Prostate gland (tissue), 2 donors: ENCODE measurements around the gene HLA-DQA1. TPM values are rescaled to one million over a fixed set of nuclear protein-coding genes. Genes with fewer than 3 reads are reported as not detected.

Experiments used
- DNase-seq: peaks from one replicate; pipeline ENCODE4 v3.0.0-alpha.2; 2019; ENCODE audit warnings: low spot score
- H3K27ac ChIP-seq, 2 donors: fragments of 200-600 bp; sonication (generic); 2 replicates each; pipeline ENCODE4 v1.5.1; 2017 to 2019
- H3K27me3 ChIP-seq: fragments of 200-600 bp; sonication (generic); replicated peaks from 2 replicates; pipeline ENCODE4 v1.5.1; 2019; ENCODE audit not compliant: insufficient read depth
- H3K36me3 ChIP-seq, 2 donors: fragments of 200-600 bp; sonication (generic); 1 replicate in 1 of 2; 2 replicates in 1 of 2; pipeline versions ENCODE4 v1.5.1 to v1.8.1; 2017 to 2019
- H3K4me1 ChIP-seq: fragments of 200-600 bp; sonication (generic); replicated peaks from 2 replicates; pipeline ENCODE4 v1.5.1; 2019
- H3K4me3 ChIP-seq, 2 donors: fragments of 200-600 bp; sonication (generic); 2 replicates each; pipeline ENCODE4 v1.5.1; 2017 to 2019
- H3K9me3 ChIP-seq: fragments of 200-600 bp; sonication (generic); 2 replicates; pipeline ENCODE4 v1.5.1; 2017
- CTCF ChIP-seq, 4 experiments: fragments of 200-600 bp in 2 of 4; fragments of 450-650 bp in 2 of 4; sonication (generic) in 2 of 4; IDR thresholded peaks; 1 replicate in 3 of 4; 2 replicates in 1 of 4; pipeline ENCODE4 v1.5.1; 2016 to 2019; ENCODE audit warnings: antibody characterized with exemption in 4 of 4, mild to moderate bottlenecking in 2 of 4, moderate library complexity in 2 of 4
- POLR2A ChIP-seq: fragments of 450-650 bp; IDR thresholded peaks from one replicate; pipeline ENCODE4 v1.6.1; 2016; ENCODE audit warnings: antibody characterized with exemption, mild to moderate bottlenecking
- POLR2AphosphoS5 ChIP-seq: sonication (generic); formaldehyde crosslinking; IDR thresholded peaks from one replicate; pipeline ENCODE4 v1.6.1; 2017; ENCODE audit warnings: antibody characterized with exemption
- WGBS: methylation state at CpG from one replicate; pipeline ENCODE4 v1.1.5; 2018; 5-methylcytosine and 5-hydroxymethylcytosine counted together
- intact Hi-C: fragments of 100-400 bp; cut with DNase I; formaldehyde crosslinking; loops from one replicate; pipeline ENCODE4 v1.14.2; 2022
- total RNA-seq, 2 donors: library from RNA; depleted of rRNA; stranded (reverse); fragments of >200 nt; gene quantifications; one replicate each; pipeline ENCODE4 v1.1.0, GENCODE V29; 2016

HLA-DQA1 gene
- total RNA-seq, 2 donors from 2014 or later: 2.4 to 3.7 TPM

DNA sequence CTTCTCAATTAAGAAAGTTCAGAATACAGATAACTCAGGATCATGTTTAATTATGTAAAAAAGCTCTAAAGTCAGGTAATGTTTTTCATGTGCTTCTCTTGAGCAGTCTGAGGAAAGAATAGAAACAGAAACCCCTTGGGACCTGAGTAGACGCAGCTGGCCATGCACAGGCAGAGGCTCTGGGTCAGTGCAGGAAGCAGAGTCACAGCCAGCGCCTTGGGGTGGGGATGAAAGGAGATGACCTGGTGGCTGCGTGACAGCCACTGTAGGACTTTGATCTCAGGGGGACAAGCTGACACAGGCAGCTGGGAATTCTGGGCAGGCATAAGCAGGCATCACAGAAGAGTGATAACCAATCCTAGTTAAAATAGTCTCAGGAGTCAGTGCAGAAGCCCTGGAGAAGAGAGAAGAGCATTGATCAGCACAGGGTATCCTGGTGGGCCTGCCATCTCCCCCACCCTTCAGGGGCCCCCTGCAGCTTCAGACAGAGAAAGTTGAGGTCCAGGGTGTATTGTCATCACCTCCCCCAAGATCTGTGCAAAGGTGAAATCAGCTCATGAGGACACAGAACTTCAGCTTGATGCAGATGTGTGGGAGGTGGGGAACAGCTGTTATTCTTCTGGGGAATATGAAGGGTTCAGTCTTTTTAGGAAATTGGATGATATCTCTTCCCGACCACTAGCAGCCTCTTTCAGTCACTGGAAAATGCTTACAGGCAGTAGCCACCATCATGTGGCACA lies 22.8 kb downstream of the HLA-DQA1 start:
- no peak overlapping the region for H3K4me3 ChIP-seq
- DNase-seq: no peak
- H3K36me3 ChIP-seq: no peaks in the 10 kb centered on the region
- no peak for TF ChIP-seq POLR2AphosphoS5
- TF ChIP-seq CTCF (IDR thresholded peaks at IDR 0.05): no peak
- TF ChIP-seq POLR2A: no peak
- H3K4me1 ChIP-seq: no peaks in the 10 kb centered on the region
- H3K27me3 ChIP-seq: no peaks in the 10 kb centered on the region
- WGBS: 47% methylated on average over 4 of the region's 4 CpGs
- no peaks in the 10 kb centered on the region for H3K9me3 ChIP-seq
- no peak overlapping the region for H3K27ac ChIP-seq
- intact Hi-C loops: no loop called here

DNA sequence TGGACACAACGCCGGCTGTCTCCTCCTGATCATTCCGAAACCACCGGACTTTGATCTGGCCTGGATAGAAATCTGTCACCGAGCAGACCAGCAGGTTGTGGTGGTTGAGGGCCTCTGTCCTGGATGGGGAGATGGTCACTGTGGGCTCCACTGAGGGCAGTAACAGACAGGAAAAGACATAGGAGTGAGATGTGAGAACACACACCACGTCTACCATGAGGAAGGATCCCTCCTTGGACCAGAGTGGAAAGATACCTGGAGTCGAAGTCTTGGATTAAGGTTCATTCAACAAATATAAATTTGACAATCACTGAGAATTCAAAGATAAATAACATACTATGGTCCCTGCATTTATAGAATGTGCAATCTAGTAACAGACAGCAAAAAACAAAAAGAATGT lies 24.9 kb downstream of the HLA-DQA1 start:
- no peak overlapping the region for H3K27ac ChIP-seq
- no peak for DNase-seq
- H3K9me3 ChIP-seq: no peaks in the 10 kb centered on the region
- intact Hi-C loops: no loop called here
- 53% methylated on average over 5 of the region's 7 CpGs for WGBS
- TF ChIP-seq CTCF (IDR thresholded peaks at IDR 0.05) (no peak), POLR2AphosphoS5 (no peak)
- no peaks in the 10 kb centered on the region for H3K36me3 ChIP-seq
- H3K27me3 ChIP-seq: no peaks in the 10 kb centered on the region
- no peaks in the 10 kb centered on the region for H3K4me1 ChIP-seq
- no peak overlapping the region for H3K4me3 ChIP-seq

DNA sequence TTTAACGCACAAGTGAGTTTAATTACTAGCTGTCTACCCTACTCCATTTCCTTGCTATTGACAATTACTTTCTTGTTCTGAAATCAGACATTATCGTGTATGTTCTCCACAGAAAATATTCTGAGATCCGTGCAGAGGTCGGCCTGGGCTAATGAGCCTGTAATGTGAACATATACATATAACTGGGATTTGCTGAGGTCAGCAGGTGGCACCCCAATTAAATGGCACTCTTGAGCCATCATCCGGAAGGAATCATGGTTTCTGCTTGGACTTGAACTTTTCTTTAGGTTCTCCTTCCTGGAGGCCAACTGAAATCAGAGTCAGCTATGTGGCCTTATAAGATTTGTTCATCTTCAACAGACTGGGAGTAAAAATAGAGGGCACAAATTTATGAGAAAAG lies 25.6 kb downstream of the HLA-DQA1 start:
- Histone ChIP-seq H3K27ac (no peak overlapping the region), H3K4me1 (no peaks in the 10 kb centered on the region), H3K36me3 (no peaks in the 10 kb centered on the region), H3K27me3 (no peaks in the 10 kb centered on the region), H3K9me3 (no peaks in the 10 kb centered on the region), H3K4me3 (no peak overlapping the region)
- TF ChIP-seq CTCF (IDR thresholded peaks at IDR 0.05): no peak
- TF ChIP-seq POLR2A: no peak
- TF ChIP-seq POLR2AphosphoS5: no peak
- DNase-seq: no peak
- intact Hi-C loops: no loop called here
- WGBS: 39% methylated on average over 5 of the region's 5 CpGs

DNA sequence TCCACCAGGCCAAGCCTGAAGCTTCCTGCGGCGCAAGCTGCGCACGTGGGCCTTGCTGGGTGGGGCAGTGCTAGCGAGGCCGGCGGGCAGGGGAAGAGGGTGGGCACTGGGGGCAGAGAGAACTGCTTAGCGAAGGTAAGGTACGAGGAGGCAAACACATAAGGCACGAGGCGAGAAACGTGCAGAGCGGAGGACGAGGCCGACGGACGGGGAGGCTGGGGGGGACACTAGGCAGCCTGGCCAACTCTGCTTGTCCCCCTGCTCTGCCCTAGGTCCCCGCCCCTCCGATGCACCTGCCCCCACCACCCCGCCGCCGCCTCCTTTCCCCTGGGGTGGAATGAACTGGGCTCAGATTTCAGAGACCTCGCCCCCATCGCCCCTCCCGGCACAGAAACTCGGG lies 27.1 kb downstream of the HLA-DQA1 start:
- intact Hi-C loops: no loop called here
- TF ChIP-seq POLR2A: no peak
- TF ChIP-seq POLR2AphosphoS5: no peak
- no peak for TF ChIP-seq CTCF (IDR thresholded peaks at IDR 0.05)
- H3K27ac ChIP-seq: no peak overlapping the region
- WGBS: 11% methylated on average over 23 of the region's 26 CpGs
- no peaks in the 10 kb centered on the region for H3K27me3 ChIP-seq
- H3K4me3 ChIP-seq: no peak overlapping the region
- H3K9me3 ChIP-seq: no peaks in the 10 kb centered on the region
- DNase-seq: no peak
- no peaks in the 10 kb centered on the region for H3K4me1 ChIP-seq
- H3K36me3 ChIP-seq: no peaks in the 10 kb centered on the region

GRCh38 chr6:32664827-32665362 lies 27.7 kb downstream of the HLA-DQA1 start:
- H3K36me3 ChIP-seq: no peaks in the 10 kb centered on the region
- 2% methylated on average over 35 of the region's 47 CpGs for WGBS
- H3K4me3 ChIP-seq: no peak overlapping the region
- intact Hi-C loops: no loop called here
- TF ChIP-seq CTCF (IDR thresholded peaks at IDR 0.05) (no peak), POLR2AphosphoS5 (no peak), POLR2A (no peak)
- no peak for DNase-seq
- H3K27me3 ChIP-seq: no peaks in the 10 kb centered on the region
- H3K27ac ChIP-seq: no peak overlapping the region
- no peaks in the 10 kb centered on the region for H3K9me3 ChIP-seq
- H3K4me1 ChIP-seq: no peaks in the 10 kb centered on the region
